Measurements from ENCODE around the gene ZNF507. TPM values are rescaled to one million over a fixed set of nuclear protein-coding genes. Genes with fewer than 3 reads are reported as not detected.

The ZNF507 gene
- total and polyA plus RNA-seq, 9 donors = 6.4 to 30.5 (median 22.9) TPM

DNA sequence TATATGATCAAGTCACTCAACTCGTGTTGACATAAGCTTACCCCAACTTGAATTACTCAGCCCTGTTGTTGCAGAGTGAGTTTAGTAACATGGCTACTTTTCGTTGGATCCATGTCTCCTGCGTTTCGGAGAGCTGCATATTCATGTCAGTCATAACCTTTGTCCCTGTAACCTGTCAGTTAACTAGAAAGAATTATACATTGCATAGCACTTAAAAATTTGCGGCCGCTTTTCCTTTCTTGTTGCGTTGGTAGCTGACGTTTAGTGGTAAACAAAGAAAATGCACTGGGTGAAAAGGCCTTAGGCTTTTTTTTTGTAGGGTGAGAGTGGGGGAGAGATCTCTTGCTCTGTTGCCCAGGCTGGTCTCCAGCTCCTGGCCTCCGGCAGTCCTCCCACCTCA lies 14.2 kb downstream of the ZNF507 start:
- no peaks in the 10 kb centered on the region for H3K27me3 ChIP-seq
- TF ChIP-seq POLR2A (IDR thresholded peaks at IDR 0.05) (no peak), EP300 (IDR thresholded peaks at IDR 0.05) (no peak)
- TF ChIP-seq, protein P1, sequence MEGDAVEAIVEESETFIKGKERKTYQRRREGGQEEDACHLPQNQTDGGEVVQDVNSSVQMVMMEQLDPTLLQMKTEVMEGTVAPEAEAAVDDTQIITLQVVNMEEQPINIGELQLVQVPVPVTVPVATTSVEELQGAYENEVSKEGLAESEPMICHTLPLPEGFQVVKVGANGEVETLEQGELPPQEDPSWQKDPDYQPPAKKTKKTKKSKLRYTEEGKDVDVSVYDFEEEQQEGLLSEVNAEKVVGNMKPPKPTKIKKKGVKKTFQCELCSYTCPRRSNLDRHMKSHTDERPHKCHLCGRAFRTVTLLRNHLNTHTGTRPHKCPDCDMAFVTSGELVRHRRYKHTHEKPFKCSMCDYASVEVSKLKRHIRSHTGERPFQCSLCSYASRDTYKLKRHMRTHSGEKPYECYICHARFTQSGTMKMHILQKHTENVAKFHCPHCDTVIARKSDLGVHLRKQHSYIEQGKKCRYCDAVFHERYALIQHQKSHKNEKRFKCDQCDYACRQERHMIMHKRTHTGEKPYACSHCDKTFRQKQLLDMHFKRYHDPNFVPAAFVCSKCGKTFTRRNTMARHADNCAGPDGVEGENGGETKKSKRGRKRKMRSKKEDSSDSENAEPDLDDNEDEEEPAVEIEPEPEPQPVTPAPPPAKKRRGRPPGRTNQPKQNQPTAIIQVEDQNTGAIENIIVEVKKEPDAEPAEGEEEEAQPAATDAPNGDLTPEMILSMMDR (IDR thresholded peaks at IDR 0.05) = no peak
- H3K4me1 ChIP-seq (ENCODE audit: insufficient read depth) = no peaks in the 10 kb centered on the region
- intact Hi-C loops (cut with DNase I) = no loop called here
- no peak overlapping the region for H3K4me3 ChIP-seq
- no peak overlapping the region for H3K27ac ChIP-seq
- H3K9me3 ChIP-seq = no peaks in the 10 kb centered on the region
- H3K36me3 ChIP-seq = no peaks in the 10 kb centered on the region
- DNase-seq = no peak
- WGBS, 3 donors = 91 to 93% (median 93%) methylated on average over 9 of the region's 9 CpGs

DNA sequence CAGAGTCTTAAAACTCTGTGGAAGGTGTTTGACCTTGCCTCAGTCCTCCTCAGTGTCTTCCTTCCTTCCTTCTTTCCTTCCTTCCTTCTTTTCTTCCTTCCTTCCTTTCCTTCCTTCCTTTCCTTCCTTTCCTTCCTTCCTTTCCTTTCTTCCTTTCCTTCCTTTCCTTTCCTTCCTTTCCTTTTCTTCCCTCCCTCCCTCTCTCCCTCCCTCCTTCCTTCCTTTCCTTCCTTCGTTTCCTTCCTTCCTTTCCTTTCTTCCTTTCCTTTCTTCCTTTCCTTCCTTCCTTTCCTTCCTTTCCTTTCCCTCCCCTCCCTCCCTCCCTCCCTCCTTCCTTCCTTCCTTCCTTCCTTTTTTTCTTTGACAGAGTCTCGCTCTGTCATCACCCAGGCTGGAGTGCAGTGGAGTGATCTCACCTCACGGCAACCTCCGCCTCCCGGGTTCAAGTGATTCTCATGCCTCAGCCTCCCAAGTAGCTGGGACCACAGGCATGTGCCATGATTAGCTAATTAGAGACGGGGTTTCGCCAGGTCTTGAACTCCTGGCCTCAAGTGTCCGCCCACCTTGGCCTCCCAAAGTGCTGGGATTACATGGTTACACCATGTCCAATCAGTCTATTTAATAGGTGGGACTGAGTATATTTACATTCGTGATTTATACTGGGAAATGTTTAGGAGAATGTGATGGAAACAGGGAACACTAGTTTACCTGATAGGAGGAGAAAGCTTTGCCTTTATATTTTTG lies 16.3 kb downstream of the ZNF507 start:
- Histone ChIP-seq H3K36me3 (no peaks in the 10 kb centered on the region), H3K27ac (no peak overlapping the region), H3K4me3 (no peak overlapping the region), H3K27me3 (no peaks in the 10 kb centered on the region), H3K9me3 (no peaks in the 10 kb centered on the region), H3K4me1 (ENCODE audit: insufficient read depth) (no peaks in the 10 kb centered on the region)
- TF ChIP-seq POLR2A (IDR thresholded peaks at IDR 0.05) (no peak), EP300 (IDR thresholded peaks at IDR 0.05) (no peak)
- TF ChIP-seq, protein P1 (IDR thresholded peaks at IDR 0.05) = no peak
- 92 to 94% (median 93%) methylated on average over 9 of the region's 9 CpGs for WGBS, 3 donors
- DNase-seq = no peak
- intact Hi-C loops (cut with DNase I) = no loop called here

DNA sequence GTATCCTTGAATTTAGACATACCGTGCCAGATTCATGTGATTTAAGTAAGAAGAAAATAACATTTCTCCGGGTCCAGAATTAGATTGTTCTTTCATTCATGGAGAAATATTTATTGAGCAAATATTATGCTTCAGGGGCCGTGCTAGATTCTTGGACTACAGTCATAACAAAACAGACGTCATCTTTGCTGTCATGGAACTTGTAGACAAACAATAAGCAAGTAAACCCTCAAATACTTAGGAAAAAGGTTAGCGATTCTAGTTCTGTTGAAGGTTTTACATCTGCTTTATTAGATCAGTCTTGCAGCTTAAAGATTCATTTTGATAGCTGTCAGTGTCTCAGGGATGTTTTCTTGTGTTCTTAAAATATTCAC lies 16.9 kb downstream of the ZNF507 start:
- WGBS, 3 donors = 77 to 79% (median 78%) methylated on average over 5 of the region's 5 CpGs
- H3K36me3 ChIP-seq = no peaks in the 10 kb centered on the region

DNA sequence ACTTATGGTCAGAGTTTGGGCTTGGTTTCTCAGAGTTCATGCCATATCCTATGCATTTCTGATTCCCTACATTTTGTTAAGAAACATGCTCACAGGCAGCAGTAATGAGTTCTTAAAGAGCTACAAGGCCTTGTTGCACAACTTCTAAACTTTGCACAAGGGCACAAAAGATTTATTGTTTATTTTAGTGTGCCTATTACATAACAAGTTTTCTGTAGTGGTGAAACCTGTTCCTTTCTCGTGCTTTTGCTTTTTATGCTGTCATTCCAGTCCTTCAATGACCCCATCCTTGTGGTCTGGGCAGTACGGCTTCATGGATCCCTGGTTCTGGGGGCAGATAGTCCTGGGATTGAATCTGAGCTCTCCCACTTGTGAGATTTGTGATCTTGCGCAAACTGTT lies 17.8 kb downstream of the ZNF507 start:
- no peaks in the 10 kb centered on the region for H3K4me1 ChIP-seq (ENCODE audit: insufficient read depth)
- H3K4me3 ChIP-seq = no peak overlapping the region
- intact Hi-C loops (cut with DNase I) = no loop called here
- no peak for DNase-seq
- H3K36me3 ChIP-seq = no peaks in the 10 kb centered on the region
- no peaks in the 10 kb centered on the region for H3K9me3 ChIP-seq
- TF ChIP-seq POLR2A (IDR thresholded peaks at IDR 0.05) (no peak), EP300 (IDR thresholded peaks at IDR 0.05) (no peak)
- TF ChIP-seq, protein P1 (IDR thresholded peaks at IDR 0.05) = no peak
- WGBS, 3 donors = 54 to 76% (median 69%) methylated on average over 3 of the region's 3 CpGs
- no peak overlapping the region for H3K27ac ChIP-seq
- H3K27me3 ChIP-seq = no peaks in the 10 kb centered on the region

More for the DNA sequence above, 16.9 kb downstream of the ZNF507 start:
- TF ChIP-seq, protein P1 (IDR thresholded peaks at IDR 0.05) = no peak
- no peak for TF ChIP-seq EP300 (IDR thresholded peaks at IDR 0.05)
- TF ChIP-seq POLR2A (IDR thresholded peaks at IDR 0.05) = no peak
- Histone ChIP-seq H3K27me3 (no peaks in the 10 kb centered on the region), H3K4me1 (ENCODE audit: insufficient read depth) (no peaks in the 10 kb centered on the region), H3K4me3 (no peak overlapping the region), H3K27ac (no peak overlapping the region), H3K9me3 (no peaks in the 10 kb centered on the region)
- no peak for DNase-seq
- intact Hi-C loops (cut with DNase I) = no loop called here

Measured in ovary (tissue), 9 donors.